Left renal pelvis (tissue), 4 donors: ENCODE measurements around the gene SIMC1. TPM values are rescaled to one million over a fixed set of nuclear protein-coding genes. Genes with fewer than 3 reads are reported as not detected.
"Not testable (repeated sequence)": the region's sequence is repeated elsewhere in the genome, so short reads cannot be mapped to it uniquely, and the experiment has no call there.

Experiments
- DNase-seq, 4 donors: peaks; one replicate each; pipeline ENCODE4 v3.0.0-alpha.2; 2013; ENCODE audit warnings: low read depth in 4 of 4, low spot score in 3 of 4
- polyA plus RNA-seq, 4 donors: library from polyadenylated mRNA; unstranded; fragments of 120-200 nt; gene quantifications; one replicate each; pipeline ENCODE4 v1.2.1, GENCODE V29; 2013; ENCODE audit not compliant: insufficient read length in 4 of 4

SIMC1 gene
- 10 to 100 TPM; 20.2 to 21.8 (median 20.7) TPM for polyA plus RNA-seq

DNA sequence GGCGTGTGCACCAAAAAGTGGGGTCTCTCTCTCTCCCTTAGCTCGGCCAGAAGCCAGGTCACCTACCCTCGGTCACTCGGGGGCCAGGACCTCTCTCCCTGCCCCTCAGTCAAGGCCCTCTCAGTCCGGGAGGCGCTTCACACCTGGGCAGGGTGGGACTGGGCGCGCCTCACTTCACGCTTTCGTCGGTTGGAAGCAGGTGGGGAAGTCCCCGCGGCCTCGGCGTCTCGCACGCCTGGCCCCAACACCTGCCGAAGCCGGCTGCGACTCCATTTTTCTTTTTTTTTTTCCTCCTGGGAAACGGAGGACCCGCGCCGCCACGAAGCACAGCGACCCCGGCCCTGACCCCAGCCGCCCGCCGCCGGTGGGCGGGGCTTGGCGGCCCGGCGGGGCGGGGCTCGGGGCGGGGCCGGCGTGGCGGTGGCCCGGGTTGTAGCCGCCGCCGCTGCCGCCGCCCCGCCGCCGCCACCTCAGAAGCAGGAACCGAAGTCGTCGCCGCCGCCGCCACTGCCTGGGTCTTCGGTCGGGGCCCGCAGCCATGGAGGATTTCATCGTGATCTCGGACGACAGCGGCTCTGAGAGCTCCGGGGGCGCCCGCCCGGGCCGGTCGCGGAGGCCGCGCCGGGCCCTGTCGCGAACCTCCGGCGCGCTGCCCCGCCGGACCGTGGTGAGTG, at the start of gene SIMC1:
SIMC1 (plus strand) TSS at position 454 of the 674 bp plus-strand sequence; CDS start at position 539, 85 bp downstream.
- DNase-seq: peak in 1 of 4 donors; percentile 15

GRCh38 chr5:176188506-176189193, 49.6 kb upstream of the SIMC1 start:
- DNase-seq: no peak

GRCh38 chr5:176189857-176190256, 48.4 kb upstream of the SIMC1 start:
- DNase-seq: no peak

- DNase-seq: no peak
Observed at GRCh38 chr5:176190886-176191755, 47.1 kb upstream of the SIMC1 start.

DNA sequence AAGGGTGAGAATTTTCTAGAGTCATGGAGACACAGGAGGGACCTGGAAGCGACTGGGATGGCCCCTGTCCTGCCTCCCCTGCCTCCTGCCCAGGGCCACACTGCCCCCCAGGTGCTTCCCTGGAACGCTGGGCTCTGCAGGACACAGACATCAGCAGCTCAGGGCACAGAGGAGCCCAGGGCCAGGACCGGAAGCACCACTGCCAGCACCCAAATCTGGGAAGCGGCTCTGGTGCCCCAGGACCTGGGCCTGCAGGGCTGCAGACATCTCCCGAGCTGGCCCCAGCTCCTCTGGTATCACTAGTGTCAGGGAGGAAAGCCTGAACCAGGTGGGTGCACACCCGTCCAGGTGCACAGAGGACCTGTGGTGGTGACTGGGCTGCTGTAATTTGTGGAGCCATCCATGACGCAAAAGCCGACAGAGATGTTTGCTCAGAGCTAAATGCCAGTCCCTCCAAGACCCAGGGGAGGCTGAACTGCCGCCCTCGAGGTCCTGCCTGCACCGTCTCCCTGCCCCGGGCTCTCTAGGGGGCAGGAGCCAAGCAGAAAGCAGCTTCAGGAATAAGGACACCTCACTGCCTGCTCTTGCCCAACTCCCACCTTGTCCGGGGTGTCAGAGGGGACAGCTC, 46.0 kb upstream of the SIMC1 start:
- no peak for DNase-seq

- not testable (repeated sequence) for DNase-seq
Observed at GRCh38 chr5:176192722-176193117, 45.5 kb upstream of the SIMC1 start.

- DNase-seq: not testable (repeated sequence)
Observed at GRCh38 chr5:176193636-176194035, 44.6 kb upstream of the SIMC1 start.

DNA sequence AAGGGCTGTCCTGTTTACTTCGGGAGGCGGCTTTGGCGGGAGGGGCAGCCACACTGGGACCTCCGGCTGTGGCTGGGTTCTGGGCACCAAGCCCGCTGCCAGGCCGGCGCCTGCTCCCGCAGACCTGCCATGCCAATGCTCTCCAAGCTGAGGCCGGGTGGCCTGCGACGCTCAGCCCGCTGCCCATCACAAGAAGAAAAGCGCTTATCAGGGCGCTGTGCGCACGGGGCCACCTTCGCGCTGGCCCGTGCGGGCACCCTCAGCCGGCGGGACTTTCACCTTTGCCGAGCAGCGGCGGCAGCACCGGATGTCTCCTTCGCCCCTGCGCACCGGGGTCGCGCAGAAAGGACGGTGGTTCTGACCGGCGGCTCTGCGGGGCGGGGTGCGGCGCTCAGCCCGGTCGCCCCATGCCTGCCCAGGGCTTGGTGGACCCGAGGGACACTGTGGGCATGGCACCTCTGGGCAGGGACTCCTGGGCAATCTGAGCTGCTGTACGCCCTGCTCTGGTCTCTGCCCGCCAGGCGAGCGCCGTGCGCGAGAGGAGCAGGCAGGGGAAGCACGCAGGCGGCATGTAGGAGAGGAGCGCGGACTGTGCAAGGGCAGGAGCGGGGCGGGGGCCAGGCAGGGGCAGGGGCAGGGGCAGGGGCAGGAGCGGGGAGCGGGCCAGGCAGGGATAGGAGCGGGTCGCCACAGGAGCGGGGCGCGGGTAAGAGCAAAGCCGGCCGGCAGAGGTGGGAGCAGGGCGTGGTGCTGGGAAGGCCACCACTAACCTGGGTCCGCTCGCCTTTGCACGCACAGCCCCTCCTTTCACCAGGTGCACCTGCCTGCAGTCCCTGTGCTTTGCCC, 43.8 kb upstream of the SIMC1 start:
- not testable (repeated sequence) for DNase-seq

GRCh38 chr5:176195084-176195413, 43.2 kb upstream of the SIMC1 start:
- not testable (repeated sequence) for DNase-seq

GRCh38 chr5:176195487-176196207, 42.6 kb upstream of the SIMC1 start:
- DNase-seq: not testable (repeated sequence)

- DNase-seq: not testable (repeated sequence)
Observed at GRCh38 chr5:176196781-176197180, 41.4 kb upstream of the SIMC1 start.

GRCh38 chr5:176197234-176197858, 40.9 kb upstream of the SIMC1 start:
- not testable (repeated sequence) for DNase-seq

GRCh38 chr5:176198299-176198698, 39.9 kb upstream of the SIMC1 start:
- DNase-seq: not testable (repeated sequence)

DNA sequence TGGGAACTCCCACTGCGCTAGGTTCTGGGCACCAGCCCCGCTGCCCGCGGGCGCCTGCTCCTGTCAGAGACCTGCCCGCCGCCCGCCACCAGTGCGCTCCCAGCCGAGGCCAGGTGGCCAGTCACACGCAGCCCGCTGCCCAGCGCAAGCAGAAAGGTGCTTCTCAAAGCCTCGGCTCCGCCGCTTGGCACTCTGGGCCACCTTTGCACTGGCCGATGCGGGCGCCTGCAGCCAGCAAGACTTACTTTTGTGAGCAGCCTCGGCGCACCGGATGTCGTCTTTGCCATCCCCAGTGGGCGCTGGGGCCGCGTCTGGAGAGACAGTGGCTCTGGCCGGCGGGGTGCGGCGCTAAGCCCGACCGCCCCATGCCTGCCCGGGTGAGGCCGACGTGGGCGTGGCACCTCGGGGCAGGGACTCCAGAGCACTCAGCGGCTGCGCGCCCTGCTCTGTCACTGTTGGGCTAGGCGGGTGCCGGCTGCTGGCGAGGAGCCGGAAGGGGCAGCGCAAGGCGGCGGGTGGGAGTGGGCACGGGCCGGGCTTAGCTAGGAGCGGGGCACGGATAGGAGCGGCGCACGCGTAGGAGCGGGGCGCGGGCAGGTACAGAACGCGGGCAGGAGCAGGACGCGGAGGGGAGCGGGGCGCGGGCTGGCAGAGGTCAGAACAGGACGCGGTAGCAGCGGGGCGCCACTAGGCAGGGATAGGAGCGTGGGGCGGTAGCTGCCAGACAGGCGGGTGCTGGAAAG, 39.1 kb upstream of the SIMC1 start:
- not testable (repeated sequence) for DNase-seq

GRCh38 chr5:176199803-176200399, 38.3 kb upstream of the SIMC1 start:
- not testable (repeated sequence) for DNase-seq

- no peak for DNase-seq
Observed at GRCh38 chr5:176201811-176202210, 36.4 kb upstream of the SIMC1 start.

- no peak for DNase-seq
Observed at GRCh38 chr5:176203086-176203485, 35.1 kb upstream of the SIMC1 start.

- DNase-seq: not testable (repeated sequence)
Observed at GRCh38 chr5:176203535-176203934, 34.7 kb upstream of the SIMC1 start.
